ENCODE data around the gene ALAS2. TPM values are rescaled to one million over a fixed set of nuclear protein-coding genes. Genes with fewer than 3 reads are reported as not detected.

ALAS2 gene
- total RNA-seq, 1 experiment from 2014 or later: not detected

DNA sequence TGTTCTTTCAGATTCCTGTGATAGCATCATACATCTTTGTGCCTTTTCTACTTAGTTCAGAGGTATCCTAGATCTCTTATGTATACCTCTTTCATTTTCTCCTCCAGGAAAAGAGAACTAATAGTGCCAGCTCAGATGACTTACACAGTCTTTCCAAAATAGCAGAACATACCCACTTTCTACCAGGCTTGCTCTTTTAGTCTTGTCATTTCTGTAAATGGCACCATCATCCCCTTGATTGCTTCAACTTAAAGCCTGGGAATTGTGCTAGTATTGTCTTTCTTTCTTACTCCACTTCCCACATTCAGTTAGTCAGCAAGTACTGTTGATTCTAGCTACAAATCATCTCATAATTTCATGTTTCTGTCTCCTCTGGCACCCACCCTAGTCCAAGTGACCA is 25.5 kb downstream of the ALAS2 start:
- no peaks in the 10 kb centered on the region for H3K79me1 ChIP-seq (ENCODE audit: insufficient read depth, low read depth, low read length, poor library complexity, severe bottlenecking)
- TF ChIP-seq, protein P1, sequence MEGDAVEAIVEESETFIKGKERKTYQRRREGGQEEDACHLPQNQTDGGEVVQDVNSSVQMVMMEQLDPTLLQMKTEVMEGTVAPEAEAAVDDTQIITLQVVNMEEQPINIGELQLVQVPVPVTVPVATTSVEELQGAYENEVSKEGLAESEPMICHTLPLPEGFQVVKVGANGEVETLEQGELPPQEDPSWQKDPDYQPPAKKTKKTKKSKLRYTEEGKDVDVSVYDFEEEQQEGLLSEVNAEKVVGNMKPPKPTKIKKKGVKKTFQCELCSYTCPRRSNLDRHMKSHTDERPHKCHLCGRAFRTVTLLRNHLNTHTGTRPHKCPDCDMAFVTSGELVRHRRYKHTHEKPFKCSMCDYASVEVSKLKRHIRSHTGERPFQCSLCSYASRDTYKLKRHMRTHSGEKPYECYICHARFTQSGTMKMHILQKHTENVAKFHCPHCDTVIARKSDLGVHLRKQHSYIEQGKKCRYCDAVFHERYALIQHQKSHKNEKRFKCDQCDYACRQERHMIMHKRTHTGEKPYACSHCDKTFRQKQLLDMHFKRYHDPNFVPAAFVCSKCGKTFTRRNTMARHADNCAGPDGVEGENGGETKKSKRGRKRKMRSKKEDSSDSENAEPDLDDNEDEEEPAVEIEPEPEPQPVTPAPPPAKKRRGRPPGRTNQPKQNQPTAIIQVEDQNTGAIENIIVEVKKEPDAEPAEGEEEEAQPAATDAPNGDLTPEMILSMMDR (conservative IDR thresholded peaks at IDR 0.05): no peak
- H2BK5ac ChIP-seq (ENCODE audit: insufficient read length, low read length): no peak overlapping the region
- no peak overlapping the region for H2BK20ac ChIP-seq (ENCODE audit: low read depth, low read length, poor library complexity, severe bottlenecking)
- no peaks in the 10 kb centered on the region for H4K20me1 ChIP-seq (ENCODE audit: control insufficient read depth, insufficient read depth, insufficient read length)
- no peak overlapping the region for H3K18ac ChIP-seq (ENCODE audit: insufficient read length, low read depth, low read length)
- Mint-ChIP-seq H3K4me1 (peaks cover 4 to 7% of the 10 kb centered on the region in 2 experiments), H3K4me3 (no peak overlapping the region), H3K27ac (no peak overlapping the region), H3K36me3 (ENCODE audit: insufficient read depth in 1 of 3, low read depth in 3 of 3) (peaks cover 32 to 64% (median 45%) of the 10 kb centered on the region in 3 experiments), H3K27me3 (ENCODE audit: low read depth) (peaks cover 1% of the 10 kb centered on the region; the same call in 1 of the 2 replicates), H3K9me3 (peaks cover 60 to 62% of the 10 kb centered on the region in 2 experiments)
- H2BK12ac ChIP-seq (ENCODE audit: insufficient read length, low read depth, low read length): no peak overlapping the region
- H4K8ac ChIP-seq (replicated peaks; ENCODE audit: insufficient read length, low read depth, low read length): no peak overlapping the region
- H2AK5ac ChIP-seq (ENCODE audit: insufficient read length, low read length): no peak overlapping the region
- no peak overlapping the region for H3K27ac ChIP-seq (ENCODE audit: insufficient read length, low read depth, low read length)
- no peaks in the 10 kb centered on the region; the same call in 1 of the 2 replicates for H3K4me1 ChIP-seq (ENCODE audit: insufficient read depth, low read length)
- no peak overlapping the region for H4K5ac ChIP-seq (ENCODE audit: insufficient read length, low read depth, low read length)
- DNase-seq: no peak
- no peak overlapping the region for H3T11ph ChIP-seq (ENCODE audit: low read length)
- H2BK120ac ChIP-seq (ENCODE audit: low read depth, low read length, poor library complexity, severe bottlenecking): no peak overlapping the region
- peaks cover 3% of the 10 kb centered on the region for H3K23me2 ChIP-seq (ENCODE audit: insufficient read length, low read depth, low read length, poor library complexity, severe bottlenecking)
- no peak overlapping the region for H3K56ac ChIP-seq (ENCODE audit: insufficient read length, low read depth, low read length)
- H3K14ac ChIP-seq (ENCODE audit: insufficient read depth, low read length): no peak overlapping the region
- H2BK15ac ChIP-seq (ENCODE audit: low read depth, low read length): no peak overlapping the region
- no peak overlapping the region for H3K4me2 ChIP-seq (ENCODE audit: insufficient read depth, insufficient read length, low read length)
- no peaks in the 10 kb centered on the region for H3K27me3 ChIP-seq (ENCODE audit: insufficient read depth, low read length)
- no peak overlapping the region for H2AFZ ChIP-seq (ENCODE audit: low read length)
- no peak overlapping the region for H4K91ac ChIP-seq (ENCODE audit: insufficient read length, low read depth, low read length)
- H3K9me3 ChIP-seq (ENCODE audit: control insufficient read depth, low read depth, low read length): peaks cover 60% of the 10 kb centered on the region
- H3K4ac ChIP-seq (ENCODE audit: low read depth, low read length): no peak overlapping the region
- no peak overlapping the region for H3K23ac ChIP-seq (ENCODE audit: insufficient read length, low read depth, low read length)
- no peak overlapping the region for H3K9ac ChIP-seq (ENCODE audit: extremely low read depth, insufficient read length, low read length)
- no peaks in the 10 kb centered on the region for H3K79me2 ChIP-seq (ENCODE audit: insufficient read depth, low read length)
